PFSK-1 (cell line): ENCODE results near the gene EXOC7. TPM values are rescaled to one million over a fixed set of nuclear protein-coding genes. Genes with fewer than 3 reads are reported as not detected.

Source experiments
- FOXP2 ChIP-seq: optimal IDR thresholded peaks from 2 replicates; pipeline ENCODE3; 2011; ENCODE audit warnings: borderline replicate concordance, control low read depth, inconsistent platforms; ENCODE audit not compliant: insufficient read depth; ENCODE audit errors: extremely low read length, extremely low read depth
- POLR2AphosphoS5 ChIP-seq: IDR thresholded peaks from 2 replicates; pipeline ENCODE4 v1.6.1; 2012; ENCODE audit warnings: low read depth, mild to moderate bottlenecking, control low read depth, low read length, moderate library complexity
- REST ChIP-seq, 2 experiments: IDR thresholded peaks; 2 replicates each; pipeline versions ENCODE4 v1.6.1 to v1.8.0; 2011 to 2012; ENCODE audit warnings: low read depth in 2 of 2, low read length in 2 of 2, control low read depth in 1 of 2, inconsistent platforms in 1 of 2, mild to moderate bottlenecking in 1 of 2, moderate library complexity in 1 of 2; ENCODE audit not compliant: insufficient read depth in 1 of 2
- SIN3A ChIP-seq: IDR thresholded peaks from 2 replicates; pipeline ENCODE4 v1.6.1; 2012; ENCODE audit warnings: mild to moderate bottlenecking, low read length, moderate library complexity, borderline replicate concordance; ENCODE audit not compliant: insufficient read depth
- TAF1 ChIP-seq: IDR thresholded peaks from 2 replicates; pipeline ENCODE4 v1.6.1; 2012; ENCODE audit warnings: low read length, control low read depth, borderline replicate concordance; ENCODE audit not compliant: insufficient read depth
- polyA plus RNA-seq: library from polyadenylated mRNA; unstranded; fragments of >200 nt; gene quantifications from one replicate; pipeline ENCODE4 v1.2.1, GENCODE V29; 2012; ENCODE audit warnings: low read depth, missing spikeins; ENCODE audit not compliant: insufficient read length

The EXOC7 gene, protein sequence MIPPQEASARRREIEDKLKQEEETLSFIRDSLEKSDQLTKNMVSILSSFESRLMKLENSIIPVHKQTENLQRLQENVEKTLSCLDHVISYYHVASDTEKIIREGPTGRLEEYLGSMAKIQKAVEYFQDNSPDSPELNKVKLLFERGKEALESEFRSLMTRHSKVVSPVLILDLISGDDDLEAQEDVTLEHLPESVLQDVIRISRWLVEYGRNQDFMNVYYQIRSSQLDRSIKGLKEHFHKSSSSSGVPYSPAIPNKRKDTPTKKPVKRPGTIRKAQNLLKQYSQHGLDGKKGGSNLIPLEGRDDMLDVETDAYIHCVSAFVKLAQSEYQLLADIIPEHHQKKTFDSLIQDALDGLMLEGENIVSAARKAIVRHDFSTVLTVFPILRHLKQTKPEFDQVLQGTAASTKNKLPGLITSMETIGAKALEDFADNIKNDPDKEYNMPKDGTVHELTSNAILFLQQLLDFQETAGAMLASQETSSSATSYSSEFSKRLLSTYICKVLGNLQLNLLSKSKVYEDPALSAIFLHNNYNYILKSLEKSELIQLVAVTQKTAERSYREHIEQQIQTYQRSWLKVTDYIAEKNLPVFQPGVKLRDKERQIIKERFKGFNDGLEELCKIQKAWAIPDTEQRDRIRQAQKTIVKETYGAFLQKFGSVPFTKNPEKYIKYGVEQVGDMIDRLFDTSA
- 79.3 TPM for polyA plus RNA-seq

GRCh38 chr17:76103274-76104139 is at the start of gene EXOC7:
TSS of gene EXOC7 (minus strand) at chr17:76103787. CDS start at chr17:76103692, 95 bp downstream.
- TF ChIP-seq POLR2AphosphoS5 (peak; percentile 89), TAF1 (peak; percentile 86), REST (IDR thresholded peaks at IDR 0.05; ENCODE audit: insufficient read depth in 1 of 2, low read depth in 2 of 2, low read length in 2 of 2) (peak; percentile 4 to 33; a peak in 1 of 4 replicates), FOXP2 (no peak), SIN3A (peak; percentile 67; the same call in 1 of the 2 replicates)

- TF ChIP-seq TAF1 (no peak), REST (IDR thresholded peaks at IDR 0.05; ENCODE audit: insufficient read depth in 1 of 2, low read depth in 2 of 2, low read length in 2 of 2) (no peak), SIN3A (no peak), POLR2AphosphoS5 (no peak), FOXP2 (no peak)
Observed at GRCh38 chr17:76153202-76153601, 49.6 kb upstream of the EXOC7 start.

DNA sequence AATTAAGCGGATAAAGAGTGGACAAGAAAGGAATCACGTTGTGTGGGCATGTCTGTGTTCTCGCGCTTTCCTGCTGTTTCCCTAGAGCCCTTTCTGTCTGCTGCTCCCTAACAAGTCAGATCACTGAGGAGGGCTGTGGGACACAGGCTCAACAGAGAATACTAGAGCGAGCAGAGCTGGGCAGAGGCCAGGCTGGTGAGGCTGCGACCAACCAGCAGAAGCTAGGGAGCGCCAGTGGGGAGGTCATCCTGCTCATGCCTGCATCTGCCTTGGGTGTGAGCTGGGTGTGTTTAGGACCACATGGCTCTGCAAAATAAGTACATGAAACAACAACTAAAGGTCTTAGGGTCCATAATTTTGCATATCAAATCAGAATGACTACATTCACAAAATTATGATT is 49.0 kb upstream of the EXOC7 start:
- TF ChIP-seq FOXP2 (no peak), SIN3A (no peak), REST (IDR thresholded peaks at IDR 0.05; ENCODE audit: insufficient read depth in 1 of 2, low read depth in 2 of 2, low read length in 2 of 2) (no peak), TAF1 (no peak), POLR2AphosphoS5 (no peak)

- TF ChIP-seq FOXP2 = no peak
- TF ChIP-seq TAF1 = no peak
- TF ChIP-seq REST (IDR thresholded peaks at IDR 0.05; ENCODE audit: insufficient read depth in 1 of 2, low read depth in 2 of 2, low read length in 2 of 2) = no peak
- TF ChIP-seq POLR2AphosphoS5 = no peak
Observed at GRCh38 chr17:76151896-76152454, 48.4 kb upstream of the EXOC7 start.
